Measurements from ENCODE around the gene LIPC. TPM values are rescaled to one million over a fixed set of nuclear protein-coding genes. Genes with fewer than 3 reads are reported as not detected.

Gene LIPC
- total RNA-seq, 1 experiment from 2014 or later, result not detected

DNA sequence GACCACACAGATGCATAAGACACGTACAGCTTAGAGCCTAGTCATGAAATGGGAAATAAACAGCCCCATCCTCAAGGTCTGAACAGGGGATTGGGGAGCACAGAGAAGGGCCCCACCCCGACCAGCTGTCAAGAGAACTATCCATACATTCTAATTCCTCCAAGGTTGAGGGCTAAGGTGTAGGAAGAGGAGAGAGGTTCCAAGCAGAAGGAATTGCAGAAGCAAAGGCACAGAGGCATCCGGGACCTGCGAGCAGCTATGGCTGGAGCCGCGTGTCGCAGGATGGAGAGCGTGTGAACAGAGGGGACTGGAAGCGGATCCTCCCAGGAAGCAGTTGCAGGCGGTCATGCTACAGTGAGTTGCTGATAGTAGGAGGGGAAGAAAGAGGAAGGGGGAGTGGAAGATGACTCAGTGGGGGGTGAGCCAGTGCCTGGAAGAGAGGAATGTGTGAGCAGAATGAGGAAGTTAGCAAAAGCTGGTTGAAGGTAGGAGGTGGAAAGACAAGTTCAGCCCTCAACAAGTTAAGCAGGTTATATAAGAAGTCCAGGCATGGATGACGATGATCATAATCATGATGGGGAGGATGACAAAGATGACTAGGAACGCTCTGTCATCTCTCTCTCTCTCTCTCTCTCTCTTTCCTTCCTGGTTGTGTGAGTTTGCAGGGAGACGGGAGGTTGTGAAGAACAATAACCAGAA, 89.7 kb downstream of the LIPC start:
- no peak for TF ChIP-seq ATF1 (CRISPR knock-in tag; IDR thresholded peaks at IDR 0.05)
- no peak for TF ChIP-seq SOX15 (CRISPR knock-in tag; IDR thresholded peaks at IDR 0.05)
- TF ChIP-seq, protein P1, sequence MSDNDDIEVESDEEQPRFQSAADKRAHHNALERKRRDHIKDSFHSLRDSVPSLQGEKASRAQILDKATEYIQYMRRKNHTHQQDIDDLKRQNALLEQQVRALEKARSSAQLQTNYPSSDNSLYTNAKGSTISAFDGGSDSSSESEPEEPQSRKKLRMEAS (CRISPR knock-in tag; IDR thresholded peaks at IDR 0.05), result no peak
- no peak for TF ChIP-seq NR1H2 (CRISPR knock-in tag; IDR thresholded peaks at IDR 0.05)
- TF ChIP-seq ETV6 (CRISPR knock-in tag; IDR thresholded peaks at IDR 0.05), result no peak
- TF ChIP-seq MXD4 (CRISPR knock-in tag; IDR thresholded peaks at IDR 0.05; ENCODE audit: borderline replicate concordance), result no peak
- TF ChIP-seq, protein P2, sequence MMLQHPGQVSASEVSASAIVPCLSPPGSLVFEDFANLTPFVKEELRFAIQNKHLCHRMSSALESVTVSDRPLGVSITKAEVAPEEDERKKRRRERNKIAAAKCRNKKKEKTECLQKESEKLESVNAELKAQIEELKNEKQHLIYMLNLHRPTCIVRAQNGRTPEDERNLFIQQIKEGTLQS (CRISPR knock-in tag; conservative IDR thresholded peaks at IDR 0.05), result no peak
- TF ChIP-seq, protein P3, sequence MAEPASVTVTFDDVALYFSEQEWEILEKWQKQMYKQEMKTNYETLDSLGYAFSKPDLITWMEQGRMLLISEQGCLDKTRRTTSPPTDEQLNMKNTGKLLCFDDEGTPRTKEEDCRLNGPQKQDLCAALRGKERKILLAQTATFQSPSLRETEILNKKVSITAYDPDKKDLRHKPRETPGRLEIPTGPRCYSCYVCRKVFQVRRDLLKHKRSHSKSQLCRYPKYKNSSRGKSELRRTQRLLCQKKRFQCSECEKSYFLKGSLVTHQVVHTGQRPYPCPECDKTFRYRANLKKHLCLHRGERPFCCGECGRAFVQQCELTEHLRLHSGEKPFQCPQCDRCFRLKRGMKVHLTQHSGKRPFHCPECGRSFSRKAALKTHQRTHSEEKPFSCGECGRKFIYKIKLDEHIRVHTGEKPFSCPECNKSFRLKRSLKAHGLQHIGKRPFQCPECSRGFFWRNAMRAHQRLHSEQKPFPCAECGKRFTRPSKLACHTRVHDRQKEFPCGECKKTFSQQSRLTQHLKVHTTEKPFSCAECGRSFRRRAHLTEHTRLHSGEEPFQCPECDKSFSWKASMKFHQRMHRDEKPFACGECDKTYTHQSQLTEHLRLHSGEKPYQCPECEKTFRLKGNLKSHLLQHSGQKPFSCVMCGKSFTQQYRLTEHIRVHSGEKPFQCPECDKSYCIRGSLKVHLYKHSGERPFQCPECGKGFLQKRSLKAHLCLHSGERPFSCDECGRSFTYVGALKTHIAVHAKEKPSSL (CRISPR knock-in tag; conservative IDR thresholded peaks at IDR 0.05), result no peak
- TF ChIP-seq, protein P4, sequence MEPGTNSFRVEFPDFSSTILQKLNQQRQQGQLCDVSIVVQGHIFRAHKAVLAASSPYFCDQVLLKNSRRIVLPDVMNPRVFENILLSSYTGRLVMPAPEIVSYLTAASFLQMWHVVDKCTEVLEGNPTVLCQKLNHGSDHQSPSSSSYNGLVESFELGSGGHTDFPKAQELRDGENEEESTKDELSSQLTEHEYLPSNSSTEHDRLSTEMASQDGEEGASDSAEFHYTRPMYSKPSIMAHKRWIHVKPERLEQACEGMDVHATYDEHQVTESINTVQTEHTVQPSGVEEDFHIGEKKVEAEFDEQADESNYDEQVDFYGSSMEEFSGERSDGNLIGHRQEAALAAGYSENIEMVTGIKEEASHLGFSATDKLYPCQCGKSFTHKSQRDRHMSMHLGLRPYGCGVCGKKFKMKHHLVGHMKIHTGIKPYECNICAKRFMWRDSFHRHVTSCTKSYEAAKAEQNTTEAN (CRISPR knock-in tag; IDR thresholded peaks at IDR 0.05), result no peak
- TF ChIP-seq ZNF416 (CRISPR knock-in tag; IDR thresholded peaks at IDR 0.05), result no peak
- TF ChIP-seq PRRX2 (CRISPR knock-in tag; IDR thresholded peaks at IDR 0.05), result no peak
- CTCF ChIA-PET, result no interaction called here
- H3K4me3 Mint-ChIP-seq, result no peak overlapping the region

DNA sequence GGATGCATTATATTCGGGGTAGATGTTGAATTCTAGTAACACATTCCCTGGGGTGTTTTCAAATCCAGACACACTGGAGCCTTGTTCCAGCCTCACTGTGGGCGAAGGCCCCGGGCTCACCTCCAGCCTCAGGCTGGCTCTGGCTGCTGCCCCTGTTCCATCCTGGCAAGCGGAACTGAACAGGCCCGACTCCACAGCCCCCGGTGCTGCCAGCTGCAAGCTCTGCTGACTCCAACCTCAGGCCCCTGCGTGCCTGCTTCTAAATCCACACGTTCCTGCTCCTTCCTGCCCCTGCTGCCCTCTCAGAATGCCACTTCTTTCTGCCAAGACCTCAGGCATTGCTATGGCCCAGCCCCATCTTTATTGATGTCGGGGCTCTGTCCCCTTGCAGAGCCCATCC, 90.6 kb downstream of the LIPC start:
- peaks cover 25% of the 10 kb centered on the region for H3K4me1 Mint-ChIP-seq
- no peak for ATAC-seq
- no peak overlapping the region for H3K4me3 Mint-ChIP-seq
- ChIA-PET CTCF (no interaction called here), POLR2A (no interaction called here)
- DNase-seq (ENCODE audit: low spot score), result no peak
- no peaks in the 10 kb centered on the region for H3K27me3 Mint-ChIP-seq (ENCODE audit: low read depth)
- H3K27ac Mint-ChIP-seq, result no peak overlapping the region
- H3K36me3 Mint-ChIP-seq, result no peaks in the 10 kb centered on the region
- H3K9me3 Mint-ChIP-seq, result no peaks in the 10 kb centered on the region
- no peak for TF ChIP-seq ETV6 (CRISPR knock-in tag; IDR thresholded peaks at IDR 0.05)
- no peak for TF ChIP-seq ATF1 (CRISPR knock-in tag; IDR thresholded peaks at IDR 0.05)
- no peak for TF ChIP-seq ZNF219 (CRISPR knock-in tag; IDR thresholded peaks at IDR 0.05; ENCODE audit: borderline replicate concordance)
- no peak for TF ChIP-seq SP1 (CRISPR knock-in tag; conservative IDR thresholded peaks at IDR 0.05)
- TF ChIP-seq SMAD3 (CRISPR knock-in tag; IDR thresholded peaks at IDR 0.05; ENCODE audit: borderline replicate concordance), result no peak
- no peak for TF ChIP-seq NFYB (CRISPR knock-in tag; conservative IDR thresholded peaks at IDR 0.05; ENCODE audit: low read depth)
- TF ChIP-seq, protein P5, sequence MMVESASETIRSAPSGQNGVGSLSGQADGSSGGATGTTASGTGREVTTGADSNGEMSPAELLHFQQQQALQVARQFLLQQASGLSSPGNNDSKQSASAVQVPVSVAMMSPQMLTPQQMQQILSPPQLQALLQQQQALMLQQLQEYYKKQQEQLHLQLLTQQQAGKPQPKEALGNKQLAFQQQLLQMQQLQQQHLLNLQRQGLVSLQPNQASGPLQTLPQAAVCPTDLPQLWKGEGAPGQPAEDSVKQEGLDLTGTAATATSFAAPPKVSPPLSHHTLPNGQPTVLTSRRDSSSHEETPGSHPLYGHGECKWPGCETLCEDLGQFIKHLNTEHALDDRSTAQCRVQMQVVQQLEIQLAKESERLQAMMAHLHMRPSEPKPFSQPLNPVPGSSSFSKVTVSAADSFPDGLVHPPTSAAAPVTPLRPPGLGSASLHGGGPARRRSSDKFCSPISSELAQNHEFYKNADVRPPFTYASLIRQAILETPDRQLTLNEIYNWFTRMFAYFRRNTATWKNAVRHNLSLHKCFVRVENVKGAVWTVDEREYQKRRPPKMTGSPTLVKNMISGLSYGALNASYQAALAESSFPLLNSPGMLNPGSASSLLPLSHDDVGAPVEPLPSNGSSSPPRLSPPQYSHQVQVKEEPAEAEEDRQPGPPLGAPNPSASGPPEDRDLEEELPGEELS (CRISPR knock-in tag; IDR thresholded peaks at IDR 0.05), result no peak
- TF ChIP-seq OVOL2 (CRISPR knock-in tag; IDR thresholded peaks at IDR 0.05; ENCODE audit: borderline replicate concordance), result no peak
- TF ChIP-seq TCF7 (CRISPR knock-in tag; IDR thresholded peaks at IDR 0.05; ENCODE audit: low read depth), result no peak
- TF ChIP-seq, protein P3 (CRISPR knock-in tag; conservative IDR thresholded peaks at IDR 0.05), result no peak
- no peak for TF ChIP-seq ZNF416 (CRISPR knock-in tag; IDR thresholded peaks at IDR 0.05)
- TF ChIP-seq, protein P6, sequence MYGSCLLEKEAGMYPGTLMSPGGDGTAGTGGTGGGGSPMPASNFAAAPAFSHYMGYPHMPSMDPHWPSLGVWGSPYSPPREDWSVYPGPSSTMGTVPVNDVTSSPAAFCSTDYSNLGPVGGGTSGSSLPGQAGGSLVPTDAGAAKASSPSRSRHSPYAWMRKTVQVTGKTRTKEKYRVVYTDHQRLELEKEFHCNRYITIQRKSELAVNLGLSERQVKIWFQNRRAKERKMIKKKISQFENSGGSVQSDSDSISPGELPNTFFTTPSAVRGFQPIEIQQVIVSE (CRISPR knock-in tag; IDR thresholded peaks at IDR 0.05; ENCODE audit: borderline replicate concordance), result no peak
- TF ChIP-seq NR1H2 (CRISPR knock-in tag; IDR thresholded peaks at IDR 0.05), result no peak
- TF ChIP-seq, protein P7, sequence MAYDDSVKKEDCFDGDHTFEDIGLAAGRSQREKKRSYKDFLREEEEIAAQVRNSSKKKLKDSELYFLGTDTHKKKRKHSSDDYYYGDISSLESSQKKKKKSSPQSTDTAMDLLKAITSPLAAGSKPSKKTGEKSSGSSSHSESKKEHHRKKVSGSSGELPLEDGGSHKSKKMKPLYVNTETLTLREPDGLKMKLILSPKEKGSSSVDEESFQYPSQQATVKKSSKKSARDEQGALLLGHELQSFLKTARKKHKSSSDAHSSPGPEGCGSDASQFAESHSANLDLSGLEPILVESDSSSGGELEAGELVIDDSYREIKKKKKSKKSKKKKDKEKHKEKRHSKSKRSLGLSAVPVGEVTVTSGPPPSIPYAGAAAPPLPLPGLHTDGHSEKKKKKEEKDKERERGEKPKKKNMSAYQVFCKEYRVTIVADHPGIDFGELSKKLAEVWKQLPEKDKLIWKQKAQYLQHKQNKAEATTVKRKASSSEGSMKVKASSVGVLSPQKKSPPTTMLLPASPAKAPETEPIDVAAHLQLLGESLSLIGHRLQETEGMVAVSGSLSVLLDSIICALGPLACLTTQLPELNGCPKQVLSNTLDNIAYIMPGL (CRISPR knock-in tag; IDR thresholded peaks at IDR 0.05), result no peak
- TF ChIP-seq, protein P8, sequence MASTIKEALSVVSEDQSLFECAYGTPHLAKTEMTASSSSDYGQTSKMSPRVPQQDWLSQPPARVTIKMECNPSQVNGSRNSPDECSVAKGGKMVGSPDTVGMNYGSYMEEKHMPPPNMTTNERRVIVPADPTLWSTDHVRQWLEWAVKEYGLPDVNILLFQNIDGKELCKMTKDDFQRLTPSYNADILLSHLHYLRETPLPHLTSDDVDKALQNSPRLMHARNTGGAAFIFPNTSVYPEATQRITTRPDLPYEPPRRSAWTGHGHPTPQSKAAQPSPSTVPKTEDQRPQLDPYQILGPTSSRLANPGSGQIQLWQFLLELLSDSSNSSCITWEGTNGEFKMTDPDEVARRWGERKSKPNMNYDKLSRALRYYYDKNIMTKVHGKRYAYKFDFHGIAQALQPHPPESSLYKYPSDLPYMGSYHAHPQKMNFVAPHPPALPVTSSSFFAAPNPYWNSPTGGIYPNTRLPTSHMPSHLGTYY (CRISPR knock-in tag; IDR thresholded peaks at IDR 0.05), result no peak

More for the DNA sequence above, 89.7 kb downstream of the LIPC start:
- ATAC-seq (peak; percentile 84), DNase-seq (ENCODE audit: low spot score) (peak; percentile 36)
- Mint-ChIP-seq H3K27ac (no peak overlapping the region), H3K9me3 (peaks cover 6% of the 10 kb centered on the region; the same call in 1 of the 2 replicates), H3K27me3 (ENCODE audit: low read depth) (no peaks in the 10 kb centered on the region), H3K4me1 (peaks cover 25% of the 10 kb centered on the region), H3K36me3 (no peaks in the 10 kb centered on the region)
- POLR2A ChIA-PET, result no interaction called here
